ENCODE results near the gene LKAAEAR1. TPM values are rescaled to one million over a fixed set of nuclear protein-coding genes. Genes with fewer than 3 reads are reported as not detected.

Gene LKAAEAR1
- total RNA-seq, 2 donors from 2014 or later = not detected

DNA sequence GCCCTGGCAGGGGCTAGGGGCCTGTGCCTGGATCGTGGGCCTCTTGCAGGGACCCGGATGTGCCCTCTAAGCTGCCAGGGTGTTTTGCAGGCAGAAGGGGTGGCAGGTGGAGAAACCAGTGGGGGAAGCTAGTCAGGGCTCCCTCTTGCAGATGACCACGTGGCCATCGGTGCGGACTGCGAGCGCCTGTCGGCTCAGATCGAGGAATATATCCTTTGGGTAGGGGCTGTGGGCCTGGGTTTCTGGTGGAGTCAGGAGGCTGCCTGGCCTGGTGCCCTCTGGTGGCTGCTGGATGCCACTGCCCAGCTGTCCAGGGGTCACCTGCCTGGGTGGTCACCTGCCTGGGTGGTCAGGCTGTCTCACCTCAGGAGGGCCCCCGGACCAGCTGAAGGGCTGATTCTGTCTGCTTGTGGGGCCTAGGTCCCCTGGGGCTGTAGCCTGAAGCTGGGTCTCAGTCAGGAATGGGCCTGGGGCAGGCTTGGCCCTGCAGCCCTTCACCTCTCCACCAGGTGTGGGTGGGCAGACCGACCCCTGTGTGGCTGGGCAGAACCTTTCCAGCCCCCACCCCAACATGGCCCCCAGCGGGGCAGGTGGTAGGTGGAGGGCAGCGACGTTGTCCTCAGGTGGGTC lies 14.5 kb downstream of the LKAAEAR1 start:
- no peaks in the 10 kb centered on the region for H3K27me3 ChIP-seq (ENCODE audit: control insufficient read depth, insufficient read depth, low read length, poor library complexity, severe bottlenecking)
- no peak overlapping the region for H3K27ac ChIP-seq (ENCODE audit: low read depth, low read length)
- DNase-seq = peak; percentile 89
- Mint-ChIP-seq H3K9me3 (no peaks in the 10 kb centered on the region), H3K27me3 (ENCODE audit: insufficient read depth) (no peaks in the 10 kb centered on the region), H3K27ac (no peak overlapping the region), H3K4me3 (no peak overlapping the region), H3K36me3 (ENCODE audit: low read depth) (peaks cover 4% of the 10 kb centered on the region), H3K4me1 (peaks cover 7% of the 10 kb centered on the region)
- H3K4me1 ChIP-seq (ENCODE audit: control insufficient read depth, insufficient read depth, low read length) = no peaks in the 10 kb centered on the region
- 75 to 77% methylated on average over 9 to 14 of the region's 14 CpGs for WGBS, 2 experiments (ENCODE audit: insufficient coverage in 1 of 2, insufficient read length in 1 of 2)
- H3K4me3 ChIP-seq (ENCODE audit: low read length) = no peak overlapping the region
- no peaks in the 10 kb centered on the region for H3K36me3 ChIP-seq (ENCODE audit: control insufficient read depth, insufficient read depth, low read length)
- no peak overlapping the region for H3K9ac ChIP-seq (ENCODE audit: extremely low read depth, low read length, poor library complexity, severe bottlenecking)
- no peaks in the 10 kb centered on the region for H3K9me3 ChIP-seq (ENCODE audit: control insufficient read depth, low read length)
- TF ChIP-seq, protein P1, sequence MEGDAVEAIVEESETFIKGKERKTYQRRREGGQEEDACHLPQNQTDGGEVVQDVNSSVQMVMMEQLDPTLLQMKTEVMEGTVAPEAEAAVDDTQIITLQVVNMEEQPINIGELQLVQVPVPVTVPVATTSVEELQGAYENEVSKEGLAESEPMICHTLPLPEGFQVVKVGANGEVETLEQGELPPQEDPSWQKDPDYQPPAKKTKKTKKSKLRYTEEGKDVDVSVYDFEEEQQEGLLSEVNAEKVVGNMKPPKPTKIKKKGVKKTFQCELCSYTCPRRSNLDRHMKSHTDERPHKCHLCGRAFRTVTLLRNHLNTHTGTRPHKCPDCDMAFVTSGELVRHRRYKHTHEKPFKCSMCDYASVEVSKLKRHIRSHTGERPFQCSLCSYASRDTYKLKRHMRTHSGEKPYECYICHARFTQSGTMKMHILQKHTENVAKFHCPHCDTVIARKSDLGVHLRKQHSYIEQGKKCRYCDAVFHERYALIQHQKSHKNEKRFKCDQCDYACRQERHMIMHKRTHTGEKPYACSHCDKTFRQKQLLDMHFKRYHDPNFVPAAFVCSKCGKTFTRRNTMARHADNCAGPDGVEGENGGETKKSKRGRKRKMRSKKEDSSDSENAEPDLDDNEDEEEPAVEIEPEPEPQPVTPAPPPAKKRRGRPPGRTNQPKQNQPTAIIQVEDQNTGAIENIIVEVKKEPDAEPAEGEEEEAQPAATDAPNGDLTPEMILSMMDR (conservative IDR thresholded peaks at IDR 0.05) = peak; percentile 97

DNA sequence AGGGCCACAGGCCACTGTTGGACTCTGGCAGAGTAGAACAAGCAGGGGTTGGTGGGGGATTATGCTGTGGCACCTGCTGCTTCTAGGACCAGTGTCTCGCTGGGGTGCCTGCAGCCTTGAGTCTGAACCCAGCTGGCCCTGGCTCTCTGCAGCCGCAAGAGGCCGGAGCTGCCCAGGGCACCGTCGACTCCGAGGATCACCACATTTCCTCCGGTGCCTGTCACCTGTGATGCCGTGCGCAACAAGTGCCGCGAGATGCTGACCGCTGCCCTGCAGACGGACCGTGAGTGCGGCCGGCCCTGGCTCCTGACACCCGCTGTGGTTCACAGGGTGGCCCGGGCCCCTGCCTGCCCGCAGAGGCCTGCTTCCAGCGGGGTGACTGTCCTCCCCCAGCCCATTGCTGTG lies 15.0 kb downstream of the LKAAEAR1 start:
- Mint-ChIP-seq H3K4me1 (peaks cover 8% of the 10 kb centered on the region), H3K27me3 (ENCODE audit: insufficient read depth) (no peaks in the 10 kb centered on the region)

DNA sequence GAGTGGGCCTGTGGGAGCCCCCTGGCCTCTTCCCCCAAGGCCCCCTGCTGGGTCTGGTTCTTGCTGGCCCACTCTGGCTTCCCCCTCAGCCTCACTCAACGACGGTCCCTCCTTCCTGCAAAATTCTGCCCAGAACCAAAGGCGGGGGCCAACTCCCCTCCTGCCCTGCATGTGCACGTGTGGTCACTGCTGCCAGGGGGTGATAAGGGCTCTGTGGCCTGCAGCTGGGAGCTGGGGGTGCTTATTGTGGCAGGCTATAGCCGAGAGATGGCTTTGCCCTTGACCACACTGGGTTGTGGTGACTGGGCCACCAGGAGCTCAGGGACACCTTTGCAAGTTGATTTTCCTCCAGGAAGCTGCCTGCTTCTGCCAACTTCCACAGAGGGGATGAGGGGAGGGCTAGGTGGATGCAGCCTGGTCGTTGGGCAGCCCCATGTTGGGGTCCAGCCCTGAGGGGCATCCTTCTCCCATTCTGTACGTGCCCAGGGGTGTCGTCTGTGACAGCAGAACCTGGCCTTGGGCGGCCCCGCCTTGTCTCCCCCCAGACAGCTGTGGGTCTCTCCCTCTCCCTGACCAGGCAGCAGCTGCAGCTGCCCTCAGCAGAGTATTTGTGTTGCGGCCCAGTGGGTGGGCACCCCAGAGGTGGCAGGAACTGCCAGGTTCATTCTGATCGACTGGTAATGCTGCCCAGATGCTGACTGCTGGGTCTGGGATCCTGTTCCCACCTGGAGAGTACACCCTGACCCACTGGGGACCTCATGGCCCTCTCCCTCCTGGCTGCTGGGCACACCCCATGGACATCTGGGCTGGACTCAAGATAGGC lies 15.6 kb downstream of the LKAAEAR1 start:
- H3K27ac Mint-ChIP-seq = no peak overlapping the region

More for the DNA sequence above, 15.0 kb downstream of the LKAAEAR1 start:
- TF ChIP-seq, protein P1 (conservative IDR thresholded peaks at IDR 0.05) = no peak
- no peak overlapping the region for H3K27ac ChIP-seq (ENCODE audit: low read depth, low read length)
- no peak overlapping the region for H3K4me3 ChIP-seq (ENCODE audit: low read length)
- no peaks in the 10 kb centered on the region for H3K9me3 Mint-ChIP-seq
- H3K36me3 ChIP-seq (ENCODE audit: control insufficient read depth, insufficient read depth, low read length) = no peaks in the 10 kb centered on the region
- no peak overlapping the region for H3K9ac ChIP-seq (ENCODE audit: extremely low read depth, low read length, poor library complexity, severe bottlenecking)
- WGBS, 2 experiments (ENCODE audit: insufficient coverage in 1 of 2, insufficient read length in 1 of 2) = 94 to 95% methylated on average over 19 to 20 of the region's 20 CpGs
- no peaks in the 10 kb centered on the region for H3K27me3 ChIP-seq (ENCODE audit: control insufficient read depth, insufficient read depth, low read length, poor library complexity, severe bottlenecking)
- no peaks in the 10 kb centered on the region for H3K4me1 ChIP-seq (ENCODE audit: control insufficient read depth, insufficient read depth, low read length)
- H3K4me3 Mint-ChIP-seq = no peak overlapping the region
- H3K36me3 Mint-ChIP-seq (ENCODE audit: low read depth) = peaks cover 4% of the 10 kb centered on the region
- no peak for DNase-seq
- H3K9me3 ChIP-seq (ENCODE audit: control insufficient read depth, low read length) = no peaks in the 10 kb centered on the region
- H3K27ac Mint-ChIP-seq = no peak overlapping the region

More for the DNA sequence above, 15.6 kb downstream of the LKAAEAR1 start:
- Histone ChIP-seq H3K9ac (ENCODE audit: extremely low read depth, low read length, poor library complexity, severe bottlenecking) (no peak overlapping the region), H3K27ac (ENCODE audit: low read depth, low read length) (no peak overlapping the region), H3K36me3 (ENCODE audit: control insufficient read depth, insufficient read depth, low read length) (no peaks in the 10 kb centered on the region), H3K4me3 (ENCODE audit: low read length) (no peak overlapping the region), H3K9me3 (ENCODE audit: control insufficient read depth, low read length) (no peaks in the 10 kb centered on the region), H3K4me1 (ENCODE audit: control insufficient read depth, insufficient read depth, low read length) (no peaks in the 10 kb centered on the region), H3K27me3 (ENCODE audit: control insufficient read depth, insufficient read depth, low read length, poor library complexity, severe bottlenecking) (no peaks in the 10 kb centered on the region)
- TF ChIP-seq, protein P1 (conservative IDR thresholded peaks at IDR 0.05) = no peak
- Mint-ChIP-seq H3K36me3 (ENCODE audit: low read depth) (peaks cover 4% of the 10 kb centered on the region), H3K27me3 (ENCODE audit: insufficient read depth) (peaks cover 3% of the 10 kb centered on the region), H3K9me3 (no peaks in the 10 kb centered on the region), H3K4me3 (no peak overlapping the region), H3K4me1 (peaks cover 14% of the 10 kb centered on the region)
- DNase-seq = no peak
- WGBS, 2 experiments (ENCODE audit: insufficient coverage in 1 of 2, insufficient read length in 1 of 2) = 86% methylated on average over 8 to 12 of the region's 12 CpGs
